K562 (cell line): Measurements from ENCODE around the gene STXBP5L. TPM values are rescaled to one million over a fixed set of nuclear protein-coding genes. Genes with fewer than 3 reads are reported as not detected.

Experiments
- ATAC-seq: fragments of 200-7000 bp; cut with Tn5 transposase; 3 replicates; pipeline ENCODE4 v1.9.1; 2020; ENCODE audit warnings: moderate library complexity
- BruUV-seq: library from RNA; stranded (reverse); fragments of 400-500 nt; replicated peaks from 2 replicates; lab custom pipeline; 2021; lab: Mats Ljungman, UMichigan
- CTCF ChIA-PET: fragments of 300-600 bp; formaldehyde crosslinking; extraction: SDS; loops from one replicate; lab custom pipeline; 2021; ENCODE audit warnings: low intra/inter-chr PET ratio; lab: Yijun Ruan, JAX
- POLR2A ChIA-PET: fragments of 300-600, 350-650 bp; sonication (Branson Sonifier 250); formaldehyde crosslinking; extraction: SDS; loops from one replicate; lab custom pipeline; 2021; ENCODE audit warnings: antibody characterized with exemption, inconsistent platforms; lab: Yijun Ruan, JAX
- DNase-seq, 4 experiments: peaks; one replicate each; pipeline versions ENCODE4 v3.0.0 to v3.0.0-alpha.2; 2011 to 2018; ENCODE audit warnings: low spot score in 3 of 4, mixed read lengths in 3 of 4; ENCODE audit errors: extremely low read depth in 1 of 4
- FAIRE-seq: peaks from 2 replicates; lab custom pipeline; 2011; peaks lifted over from hg19 to GRCh38; lab: Jason Lieb, UNC
- H2AFZ ChIP-seq: 2 replicates; pipeline ENCODE4 v1.6.0; 2011; ENCODE audit warnings: low read depth, low read length, control low read depth, inconsistent platforms
- H3K27ac ChIP-seq: fragments of 200-600 bp; 3 replicates; pipeline ENCODE4 v1.8.0; 2011; ENCODE audit warnings: low read depth, mild to moderate bottlenecking, control low read depth, inconsistent platforms, low read length, moderate library complexity, mixed read lengths; ENCODE audit errors: extremely low read depth
- H3K27me3 ChIP-seq, 2 experiments: fragments of 300-600 bp in 1 of 2; 2 replicates in 1 of 2; 3 replicates in 1 of 2; pipeline versions ENCODE4 v1.6.0 to v1.8.0; 2011; ENCODE audit warnings: inconsistent platforms in 2 of 2, low read length in 2 of 2, mild to moderate bottlenecking in 1 of 2, mixed read lengths in 1 of 2, moderate library complexity in 1 of 2; ENCODE audit not compliant: control insufficient read depth in 2 of 2, insufficient read depth in 2 of 2
- H3K36me3 ChIP-seq: fragments of 300-600 bp; 3 replicates; pipeline ENCODE4 v1.8.0; 2011; ENCODE audit warnings: mild to moderate bottlenecking, low read length, inconsistent platforms; ENCODE audit not compliant: control insufficient read depth, insufficient read depth
- H3K4me1 ChIP-seq, 2 experiments: fragments of 200-600 bp in 1 of 2; replicated peaks in 1 of 2; 2 replicates in 1 of 2; 3 replicates in 1 of 2; pipeline versions ENCODE4 v1.5.1 to v1.8.0; 2011; ENCODE audit warnings: inconsistent platforms in 2 of 2, low read length in 2 of 2, mild to moderate bottlenecking in 1 of 2, mixed read lengths in 1 of 2, moderate library complexity in 1 of 2; ENCODE audit not compliant: control insufficient read depth in 2 of 2, insufficient read depth in 2 of 2
- H3K4me2 ChIP-seq: 2 replicates; pipeline ENCODE4 v1.6.1; 2011; ENCODE audit warnings: low read length, control low read depth, inconsistent platforms, mixed read lengths; ENCODE audit not compliant: insufficient read depth
- H3K4me3 ChIP-seq: fragments of 200-600 bp; sonication (generic), shearing (Covaris generic); 2 replicates; pipeline ENCODE4 v1.5.1; 2016; ENCODE audit warnings: control low read depth, inconsistent platforms
- H3K79me2 ChIP-seq: fragments of 200-600 bp; 3 replicates; pipeline ENCODE4 v1.8.0; 2011; ENCODE audit warnings: low read length, inconsistent platforms; ENCODE audit not compliant: control insufficient read depth, insufficient read depth
- H3K9ac ChIP-seq, 2 experiments: 2 replicates each; pipeline versions ENCODE4 v1.6.0 to v1.6.1; 2011; ENCODE audit warnings: low read depth in 2 of 2, low read length in 2 of 2, control low read depth in 1 of 2, inconsistent platforms in 1 of 2, mild to moderate bottlenecking in 1 of 2, mixed read lengths in 1 of 2; ENCODE audit not compliant: insufficient read depth in 1 of 2
- H3K9me1 ChIP-seq: one replicate; pipeline ENCODE4 v1.6.0; 2011; ENCODE audit warnings: inconsistent platforms, mild to moderate bottlenecking, low read length, moderate library complexity; ENCODE audit not compliant: control insufficient read depth, insufficient read depth
- H3K9me3 ChIP-seq: replicated peaks from 2 replicates; pipeline ENCODE4 v1.5.1; 2011; ENCODE audit warnings: low read depth, low read length, inconsistent platforms; ENCODE audit not compliant: control insufficient read depth, insufficient read depth
- H4K20me1 ChIP-seq: replicated peaks from 2 replicates; pipeline ENCODE4 v1.6.1; 2011; ENCODE audit warnings: low read length, inconsistent platforms, mixed read lengths; ENCODE audit not compliant: control insufficient read depth, insufficient read depth
- ARID1B ChIP-seq: fragments of 450-650 bp; IDR thresholded peaks from 2 replicates; pipeline ENCODE4 v1.6.1; 2016; ENCODE audit warnings: antibody characterized with exemption, mild to moderate bottlenecking, inconsistent platforms
- COPS2 ChIP-seq: fragments of 450-650 bp; conservative IDR thresholded peaks from 2 replicates; pipeline ENCODE4 v1.6.1; 2016; ENCODE audit warnings: mild to moderate bottlenecking, moderate library complexity
- GTF2F1 ChIP-seq: IDR thresholded peaks from 2 replicates; pipeline ENCODE4 v1.6.1; 2011; ENCODE audit warnings: low read depth, low read length, improper control_type of control experiment
- LARP7 ChIP-seq: fragments of 450-650 bp; IDR thresholded peaks from 2 replicates; pipeline ENCODE4 v1.6.1; 2016
- NCOA4 ChIP-seq: fragments of 450-650 bp; IDR thresholded peaks from 2 replicates; pipeline ENCODE4 v1.6.1; 2018; ENCODE audit warnings: mild to moderate bottlenecking; ENCODE audit not compliant: partially characterized antibody
- NFIC ChIP-seq: fragments of 450-650 bp; IDR thresholded peaks from 2 replicates; pipeline ENCODE4 v1.6.1; 2017; ENCODE audit warnings: mild to moderate bottlenecking, inconsistent platforms
- TEAD1 ChIP-seq, 2 experiments: fragments of 450-650 bp in 1 of 2; sonication (generic) in 1 of 2; formaldehyde crosslinking; IDR thresholded peaks; 2 replicates each; pipeline versions ENCODE4 v1.4.0 to v1.8.0; 2020 to 2022; ENCODE audit warnings: mild to moderate bottlenecking in 2 of 2, missing genetic modification reagents in 1 of 2
- ZNF586 ChIP-seq: fragments of 450-650 bp; formaldehyde crosslinking; conservative IDR thresholded peaks from 2 replicates; pipeline ENCODE4 v1.4.0; 2020; ENCODE audit warnings: mild to moderate bottlenecking, moderate library complexity
- in situ Hi-C: fragments of 300-500 bp; cut with MboI; formaldehyde crosslinking; loops from 4 replicates; pipeline ENCODE4 v1.15.0; 2018; ENCODE audit warnings: inconsistent platforms, mixed read lengths
- intact Hi-C: fragments of 100-400 bp; cut with micrococcal nuclease; formaldehyde crosslinking; loops from 2 replicates; pipeline ENCODE4 v1.14.2; 2022
- polyA plus RNA-seq, 8 experiments: library from polyadenylated mRNA; depleted of rRNA in 4 of 8; stranded (reverse) in 5 of 8; unstranded in 3 of 8; fragments of >200 nt; fragmentation: Nextera tagmentation in 2 of 8; fragmentation: Illumina TruSeq in 1 of 8; extraction: Ambion mirVana in 2 of 8; extraction: Trizol in 1 of 8; gene quantifications; 2 replicates each; pipeline versions ENCODE4 v1.2.1 to v1.2.3, GENCODE V29; 2011 to 2014; ENCODE audit warnings: inconsistent platforms in 1 of 8, missing spikeins in 1 of 8
- total RNA-seq, 7 experiments: library from RNA; depleted of rRNA in 6 of 7; stranded (reverse); fragments of >200 nt in 6 of 7; fragmentation: Illumina TruSeq in 2 of 7; extraction: Trizol in 2 of 7; gene quantifications; 2 replicates each; pipeline versions ENCODE4 v1.2.1 to v1.2.3, GENCODE V29; 2011 to 2021; ENCODE audit warnings: low replicate concordance in 1 of 7
- TF ChIP-seq, protein P1 (sequence below), 2 experiments: fragments of 450-650 bp in 1 of 2; sonication (generic) in 1 of 2; formaldehyde crosslinking in 1 of 2; IDR thresholded peaks in 1 of 2; conservative IDR thresholded peaks in 1 of 2; 2 replicates each; pipeline versions ENCODE4 v1.6.1 to v1.8.1; 2016 to 2023; ENCODE audit warnings: mild to moderate bottlenecking in 2 of 2, moderate library complexity in 2 of 2, inconsistent platforms in 1 of 2, missing genetic modification reagents in 1 of 2
- TF ChIP-seq, protein P2 (sequence below): fragments of 250-450 bp; sonication (Bioruptor Pico); IDR thresholded peaks from 2 replicates; pipeline ENCODE4 v1.4.0; 2020; ENCODE audit warnings: mild to moderate bottlenecking, moderate library complexity, borderline replicate concordance
- TF ChIP-seq, protein P3 (sequence below): conservative IDR thresholded peaks from 2 replicates; pipeline ENCODE4 v1.6.1; 2011; ENCODE audit warnings: low read depth, mild to moderate bottlenecking, low read length; ENCODE audit not compliant: control insufficient read depth

STXBP5L gene
- total and polyA plus RNA-seq, 9 of the 15 experiments (the other 6 are each of a cell fraction or from before 2014, with no cell fraction given) = 0.03 to 0.04 (median 0.03) TPM; not detected in 6

DNA sequence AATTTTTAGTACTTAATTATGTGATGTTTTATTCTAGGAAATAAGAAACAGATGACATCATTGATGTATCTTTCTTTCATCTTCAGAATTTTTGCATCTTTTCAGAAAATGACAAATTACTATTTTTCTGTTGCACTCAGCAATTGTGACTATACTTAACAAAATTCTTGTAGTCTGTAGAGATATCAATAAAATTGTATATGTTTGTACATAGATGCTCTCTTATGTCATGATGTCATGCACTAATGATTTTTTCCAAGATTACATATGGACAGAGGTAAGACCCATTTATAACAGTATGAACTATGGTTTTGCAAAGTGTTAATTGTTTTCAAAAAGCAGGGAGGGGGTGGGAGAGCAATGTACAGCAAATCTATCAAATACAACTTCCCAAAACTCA lies 516.5 kb downstream of the STXBP5L start:
- intact Hi-C loops (no loop called here), in situ Hi-C loops (no loop called here)
- ChIA-PET CTCF (no interaction called here), POLR2A (no interaction called here)
- ATAC-seq = no peak
- no peak for DNase-seq
- Histone ChIP-seq H3K79me2 (no peaks in the 10 kb centered on the region), H4K20me1 (no peaks in the 10 kb centered on the region), H3K4me2 (no peak overlapping the region), H3K4me1 (no peaks in the 10 kb centered on the region), H3K9me3 (no peaks in the 10 kb centered on the region), H3K27ac (no peak overlapping the region), H3K9ac (no peak overlapping the region), H3K9me1 (no peaks in the 10 kb centered on the region), H3K4me3 (no peak overlapping the region), H2AFZ (no peak overlapping the region), H3K36me3 (peaks cover 30% of the 10 kb centered on the region; the same call in 1 of the 3 replicates), H3K27me3 (no peaks in the 10 kb centered on the region)
- no TSS peak for BruUV-seq
- FAIRE-seq = no peak
- TF ChIP-seq NFIC = no peak
- TF ChIP-seq, protein P1, sequence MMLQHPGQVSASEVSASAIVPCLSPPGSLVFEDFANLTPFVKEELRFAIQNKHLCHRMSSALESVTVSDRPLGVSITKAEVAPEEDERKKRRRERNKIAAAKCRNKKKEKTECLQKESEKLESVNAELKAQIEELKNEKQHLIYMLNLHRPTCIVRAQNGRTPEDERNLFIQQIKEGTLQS (IDR thresholded peaks at IDR 0.05) = peak; percentile 18; the same call in 1 of the 2 replicates
- TF ChIP-seq, protein P1 (CRISPR knock-in tag; conservative IDR thresholded peaks at IDR 0.05) = no peak

DNA sequence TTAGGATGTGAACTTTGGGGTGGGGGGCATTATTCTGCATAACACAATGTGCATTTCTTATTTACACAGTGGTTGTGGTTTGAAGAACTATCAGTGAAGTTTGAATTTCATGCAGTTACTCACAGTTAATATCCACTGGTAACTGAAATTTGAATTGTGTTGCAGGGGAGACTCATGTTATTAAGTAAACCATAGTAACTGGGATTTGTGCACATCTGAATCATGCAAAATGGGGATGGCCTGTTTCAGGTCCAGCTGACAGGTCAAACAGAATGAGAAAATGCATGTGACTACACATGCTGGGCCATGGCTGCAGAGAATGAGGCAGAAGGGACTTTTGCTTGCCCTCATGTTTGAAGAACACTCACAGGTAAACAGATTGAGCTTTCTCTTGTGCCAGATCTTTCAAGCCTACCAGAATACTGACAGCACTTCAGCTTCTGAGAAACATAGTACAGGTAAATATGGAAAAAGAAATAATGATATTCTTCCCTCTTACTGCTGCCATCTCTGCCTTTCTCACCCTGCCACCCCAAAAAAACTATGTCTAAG lies 522.7 kb downstream of the STXBP5L start:
- Histone ChIP-seq H3K36me3 (peaks cover 65% of the 10 kb centered on the region), H3K27me3 (no peaks in the 10 kb centered on the region), H3K4me2 (no peak overlapping the region), H4K20me1 (0 out of 2 replicates have a peak, but pooled peaks cover 2% of the 10 kb centered on the region), H3K9me1 (no peaks in the 10 kb centered on the region), H2AFZ (no peak overlapping the region), H3K9me3 (no peaks in the 10 kb centered on the region), H3K9ac (no peak overlapping the region), H3K79me2 (no peaks in the 10 kb centered on the region), H3K4me1 (peaks cover 0 to 2% of the 10 kb centered on the region in 2 experiments; a peak in 2 of 5 replicates), H3K27ac (no peak overlapping the region), H3K4me3 (no peak overlapping the region)
- ChIA-PET POLR2A (no interaction called here), CTCF (no interaction called here)
- in situ Hi-C loops (no loop called here), intact Hi-C loops (no loop called here)
- no peak for FAIRE-seq
- no peak for DNase-seq
- no TSS peak for BruUV-seq
- no peak for ATAC-seq
- TF ChIP-seq ARID1B (no peak), COPS2 (no peak), ZNF586 (no peak), LARP7 (no peak), TEAD1 (CRISPR knock-in tag; IDR thresholded peaks at IDR 0.05) (no peak), GTF2F1 (no peak), NCOA4 (no peak)
- TF ChIP-seq, protein P2, sequence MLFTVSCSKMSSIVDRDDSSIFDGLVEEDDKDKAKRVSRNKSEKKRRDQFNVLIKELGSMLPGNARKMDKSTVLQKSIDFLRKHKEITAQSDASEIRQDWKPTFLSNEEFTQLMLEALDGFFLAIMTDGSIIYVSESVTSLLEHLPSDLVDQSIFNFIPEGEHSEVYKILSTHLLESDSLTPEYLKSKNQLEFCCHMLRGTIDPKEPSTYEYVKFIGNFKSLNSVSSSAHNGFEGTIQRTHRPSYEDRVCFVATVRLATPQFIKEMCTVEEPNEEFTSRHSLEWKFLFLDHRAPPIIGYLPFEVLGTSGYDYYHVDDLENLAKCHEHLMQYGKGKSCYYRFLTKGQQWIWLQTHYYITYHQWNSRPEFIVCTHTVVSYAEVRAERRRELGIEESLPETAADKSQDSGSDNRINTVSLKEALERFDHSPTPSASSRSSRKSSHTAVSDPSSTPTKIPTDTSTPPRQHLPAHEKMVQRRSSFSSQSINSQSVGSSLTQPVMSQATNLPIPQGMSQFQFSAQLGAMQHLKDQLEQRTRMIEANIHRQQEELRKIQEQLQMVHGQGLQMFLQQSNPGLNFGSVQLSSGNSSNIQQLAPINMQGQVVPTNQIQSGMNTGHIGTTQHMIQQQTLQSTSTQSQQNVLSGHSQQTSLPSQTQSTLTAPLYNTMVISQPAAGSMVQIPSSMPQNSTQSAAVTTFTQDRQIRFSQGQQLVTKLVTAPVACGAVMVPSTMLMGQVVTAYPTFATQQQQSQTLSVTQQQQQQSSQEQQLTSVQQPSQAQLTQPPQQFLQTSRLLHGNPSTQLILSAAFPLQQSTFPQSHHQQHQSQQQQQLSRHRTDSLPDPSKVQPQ = no peak
- TF ChIP-seq, protein P3, sequence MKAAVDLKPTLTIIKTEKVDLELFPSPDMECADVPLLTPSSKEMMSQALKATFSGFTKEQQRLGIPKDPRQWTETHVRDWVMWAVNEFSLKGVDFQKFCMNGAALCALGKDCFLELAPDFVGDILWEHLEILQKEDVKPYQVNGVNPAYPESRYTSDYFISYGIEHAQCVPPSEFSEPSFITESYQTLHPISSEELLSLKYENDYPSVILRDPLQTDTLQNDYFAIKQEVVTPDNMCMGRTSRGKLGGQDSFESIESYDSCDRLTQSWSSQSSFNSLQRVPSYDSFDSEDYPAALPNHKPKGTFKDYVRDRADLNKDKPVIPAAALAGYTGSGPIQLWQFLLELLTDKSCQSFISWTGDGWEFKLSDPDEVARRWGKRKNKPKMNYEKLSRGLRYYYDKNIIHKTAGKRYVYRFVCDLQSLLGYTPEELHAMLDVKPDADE = no peak
